A549 (cell line): ENCODE data around the gene LBH. TPM values are rescaled to one million over a fixed set of nuclear protein-coding genes. Genes with fewer than 3 reads are reported as not detected.

Source experiments
- ATAC-seq, 2 experiments: fragments of 200-7000 bp in 1 of 2; fragments of >200 bp in 1 of 2; cut with Nextera tagmentation in 1 of 2; cut with Tn5 transposase in 1 of 2; 3 replicates each; pipeline versions ENCODE4 v1.8.0 to v1.9.1; 2018 to 2020; ENCODE audit warnings: mild to moderate bottlenecking in 1 of 2, moderate library complexity in 1 of 2
- CTCF ChIA-PET: fragments of 300-600 bp; sonication (Branson Sonifier 250); formaldehyde crosslinking; extraction: SDS; loops from one replicate; lab custom pipeline; 2021; ENCODE audit warnings: antibody characterized with exemption, inconsistent platforms; lab: Yijun Ruan, JAX
- POLR2A ChIA-PET: fragments of 350-600 bp; formaldehyde crosslinking; extraction: SDS; loops from one replicate; lab custom pipeline; 2021; ENCODE audit warnings: antibody characterized with exemption, inconsistent platforms; lab: Yijun Ruan, JAX
- DNase-seq, 2 experiments: peaks; one replicate each; pipeline versions ENCODE4 v3.0.0 to v3.0.0-alpha.2; 2011 to 2016; ENCODE audit warnings: low read depth in 1 of 2, low spot score in 1 of 2
- FAIRE-seq: peaks from 2 replicates; lab custom pipeline; 2011; peaks lifted over from hg19 to GRCh38; lab: Jason Lieb, UNC
- H3K27ac ChIP-seq, 2 experiments: fragments of >200 bp; sonication (Bioruptor Twin); formaldehyde crosslinking; 3 replicates each; pipeline ENCODE4 v1.5.1; 2016 to 2017
- H3K4me1 ChIP-seq: fragments of >200 bp; sonication (Bioruptor Twin); formaldehyde crosslinking; 3 replicates; pipeline ENCODE4 v1.6.1; 2016
- H3K4me2 ChIP-seq: fragments of >200 bp; sonication (Bioruptor Twin); formaldehyde crosslinking; 3 replicates; pipeline ENCODE4 v1.6.1; 2016
- H3K4me3 ChIP-seq: fragments of >200 bp; sonication (Bioruptor Twin); formaldehyde crosslinking; 3 replicates; pipeline ENCODE4 v1.5.1; 2016
- H3K9me3 ChIP-seq: fragments of >200 bp; sonication (Bioruptor Twin); formaldehyde crosslinking; 3 replicates; pipeline ENCODE4 v1.6.1; 2016
- BHLHE40 ChIP-seq: IDR thresholded peaks from 2 replicates; pipeline ENCODE4 v1.6.1; 2012; ENCODE audit warnings: low read depth, low read length, inconsistent platforms
- CEBPB ChIP-seq, 2 experiments: fragments of >200 bp in 1 of 2; sonication (Bioruptor Twin) in 1 of 2; formaldehyde crosslinking in 1 of 2; IDR thresholded peaks; 2 replicates each; pipeline ENCODE4 v1.6.1; 2012 to 2016
- EHF ChIP-seq: fragments of 250-450 bp; sonication (Bioruptor Pico); IDR thresholded peaks from 2 replicates; pipeline ENCODE4 v1.5.0; 2020; ENCODE audit warnings: mild to moderate bottlenecking
- FOSL2 ChIP-seq, 2 experiments: fragments of 450-650 bp in 1 of 2; fragments of >200 bp in 1 of 2; sonication (Bioruptor Twin) in 1 of 2; formaldehyde crosslinking; IDR thresholded peaks; 2 replicates each; pipeline versions ENCODE4 v1.5.0 to v1.6.1; 2016 to 2020; ENCODE audit warnings: mild to moderate bottlenecking in 1 of 2, moderate library complexity in 1 of 2
- FOXS1 ChIP-seq: fragments of 250-450 bp; sonication (Bioruptor Pico); IDR thresholded peaks from 2 replicates; pipeline ENCODE4 v1.5.0; 2020; ENCODE audit warnings: mild to moderate bottlenecking, moderate library complexity
- HEYL ChIP-seq: fragments of 250-450 bp; sonication (Bioruptor Pico); IDR thresholded peaks from 2 replicates; pipeline ENCODE4 v1.8.0; 2021; ENCODE audit warnings: mild to moderate bottlenecking, moderate library complexity
- HOXA7 ChIP-seq: fragments of 250-450 bp; sonication (Bioruptor Pico); IDR thresholded peaks from 2 replicates; pipeline ENCODE4 v1.5.0; 2020; ENCODE audit warnings: mild to moderate bottlenecking, moderate library complexity
- HOXB13 ChIP-seq: fragments of 250-450 bp; sonication (Bioruptor Pico); IDR thresholded peaks from 2 replicates; pipeline ENCODE4 v1.5.0; 2020; ENCODE audit warnings: low read depth, mild to moderate bottlenecking, moderate library complexity
- HOXB5 ChIP-seq: fragments of 250-450 bp; sonication (Bioruptor Pico); IDR thresholded peaks from 2 replicates; pipeline ENCODE4 v1.5.0; 2020; ENCODE audit warnings: mild to moderate bottlenecking, moderate library complexity
- JUN ChIP-seq, 2 experiments: fragments of >200 bp; sonication (Bioruptor Twin); formaldehyde crosslinking; IDR thresholded peaks; 2 replicates in 1 of 2; 3 replicates in 1 of 2; pipeline ENCODE4 v1.6.1; 2016 to 2017
- MAFK ChIP-seq: fragments of 450-650 bp; IDR thresholded peaks from 2 replicates; pipeline ENCODE4 v1.6.1; 2014; ENCODE audit not compliant: partially characterized antibody
- NFE2L2 ChIP-seq: fragments of 150-350 bp; conservative IDR thresholded peaks from 2 replicates; pipeline ENCODE4 v1.6.1; 2014; ENCODE audit warnings: low read length
- NPAS2 ChIP-seq: fragments of 250-450 bp; sonication (Bioruptor Pico); IDR thresholded peaks from 2 replicates; pipeline ENCODE4 v1.8.0; 2022; ENCODE audit warnings: mild to moderate bottlenecking, moderate library complexity, borderline replicate concordance
- NR3C1 ChIP-seq: fragments of >200 bp; sonication (Bioruptor Twin); formaldehyde crosslinking; IDR thresholded peaks from 3 replicates; pipeline ENCODE4 v1.6.1; 2017
- PHF8 ChIP-seq: fragments of 200-600 bp; sonication (generic); IDR thresholded peaks from 2 replicates; pipeline ENCODE4 v1.6.1; 2016; ENCODE audit warnings: low read depth, mild to moderate bottlenecking, antibody characterized with exemption, moderate library complexity, borderline replicate concordance
- POLR2A ChIP-seq: IDR thresholded peaks from 2 replicates; pipeline ENCODE4 v1.6.1; 2012; ENCODE audit warnings: mild to moderate bottlenecking, low read length
- RCOR1 ChIP-seq: fragments of 150-350 bp; IDR thresholded peaks from 2 replicates; pipeline ENCODE4 v1.6.1; 2014; ENCODE audit warnings: antibody characterized with exemption, low read length, low read depth
- RFX5 ChIP-seq: fragments of 450-650 bp; IDR thresholded peaks from 2 replicates; pipeline ENCODE4 v1.7.1; 2014; ENCODE audit warnings: antibody characterized with exemption, mild to moderate bottlenecking, moderate library complexity
- RNF2 ChIP-seq: fragments of 200-600 bp; sonication (generic); IDR thresholded peaks from 2 replicates; pipeline ENCODE4 v1.6.1; 2016; ENCODE audit warnings: low read depth, mild to moderate bottlenecking, antibody characterized with exemption, moderate library complexity, borderline replicate concordance
- SMC3 ChIP-seq: fragments of >200 bp; sonication (Bioruptor Twin); formaldehyde crosslinking; IDR thresholded peaks from 3 replicates; pipeline ENCODE4 v1.6.1; 2018; ENCODE audit warnings: inconsistent platforms
- SREBF2 ChIP-seq: fragments of 450-650 bp; IDR thresholded peaks from 2 replicates; pipeline ENCODE4 v1.6.1; 2014; ENCODE audit warnings: mild to moderate bottlenecking, moderate library complexity
- ZNF302 ChIP-seq: fragments of 250-450 bp; sonication (Bioruptor Pico); IDR thresholded peaks from 2 replicates; pipeline ENCODE4 v1.9.0; 2021; ENCODE audit warnings: inconsistent platforms, mild to moderate bottlenecking, moderate library complexity
- ZSCAN20 ChIP-seq: fragments of 250-450 bp; sonication (Bioruptor Pico); IDR thresholded peaks from 2 replicates; pipeline ENCODE4 v1.8.0; 2022; ENCODE audit warnings: mild to moderate bottlenecking, moderate library complexity
- WGBS: methylation state at CpG from one replicate; pipeline ENCODE4 v1.1.6; 2017; ENCODE audit errors: missing lambda C conversion rate; 5-methylcytosine and 5-hydroxymethylcytosine counted together
- polyA plus RNA-seq, 4 experiments: library from polyadenylated mRNA; depleted of rRNA in 3 of 4; stranded (reverse); fragments of >200 nt; fragmentation: RNase III in 1 of 4; extraction: RNeasy Plus Mini Kit Qiagen cat#74134 plus additional on column Dnase treatment in 1 of 4; gene quantifications; 2 replicates in 3 of 4; 3 replicates in 1 of 4; pipeline ENCODE4 v1.2.3, GENCODE V29; 2011 to 2017
- TF ChIP-seq, protein P1 (sequence below): IDR thresholded peaks from 2 replicates; pipeline ENCODE4 v1.6.1; 2012
- TF ChIP-seq, protein P2 (sequence below): fragments of >200 bp; sonication (Bioruptor Twin); formaldehyde crosslinking; IDR thresholded peaks from 2 replicates; pipeline ENCODE4 v1.6.1; 2016
- TF ChIP-seq, protein P3 (sequence below): fragments of 150-350 bp; IDR thresholded peaks from 2 replicates; pipeline ENCODE4 v1.6.1; 2014; ENCODE audit warnings: low read depth, mild to moderate bottlenecking, low read length

Gene LBH
- polyA plus RNA-seq, 2 of the 4 experiments (the other 2 are of a cell fraction), result 163 to 216 TPM

DNA sequence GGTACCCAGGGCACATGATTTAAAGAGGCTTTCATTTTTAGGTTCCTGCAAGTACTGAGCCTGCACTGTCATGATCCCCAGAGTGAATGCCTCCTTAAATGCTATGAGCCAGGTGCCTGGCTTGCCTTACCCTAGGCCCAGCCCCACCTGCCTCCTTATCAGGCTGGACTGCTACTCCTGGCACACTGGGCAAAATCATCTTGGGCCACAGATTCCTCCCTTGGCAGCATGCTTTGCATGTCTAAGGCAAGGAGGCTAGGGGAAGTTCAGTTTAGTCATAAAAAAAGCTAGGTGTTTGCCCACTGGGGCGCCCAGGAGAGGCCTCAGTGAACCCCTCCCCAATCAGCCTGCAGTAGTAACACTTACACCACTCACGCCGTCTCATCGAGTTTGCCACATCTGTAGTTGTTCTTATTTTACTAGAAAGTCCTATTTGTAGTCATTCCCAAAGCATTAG lies 45.1 kb downstream of the LBH start:
- 78% methylated on average over 4 of the region's 4 CpGs for WGBS
- POLR2A ChIA-PET, result interaction anchor here (0.9 to 1.0 kb wide), 2 partner anchors 16 to 44 kb away, joined by 3 read pairs; no protein-coding TSS in a partner anchor
- no peaks in the 10 kb centered on the region for H3K9me3 ChIP-seq
- peak overlapping the region; percentile 82 to 91 for H3K27ac ChIP-seq
- TF ChIP-seq, protein P1, sequence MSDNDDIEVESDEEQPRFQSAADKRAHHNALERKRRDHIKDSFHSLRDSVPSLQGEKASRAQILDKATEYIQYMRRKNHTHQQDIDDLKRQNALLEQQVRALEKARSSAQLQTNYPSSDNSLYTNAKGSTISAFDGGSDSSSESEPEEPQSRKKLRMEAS, result peak; percentile 46
- 0 out of 2 replicates have a peak, but pooled peaks have one; percentile 23 for TF ChIP-seq HOXB13 (CRISPR knock-in tag)
- TF ChIP-seq FOSL2 (IDR thresholded peaks at IDR 0.05), result no peak
- no peak for TF ChIP-seq FOSL2 (CRISPR knock-in tag; IDR thresholded peaks at IDR 0.05)
- FAIRE-seq (no peak), ATAC-seq (no peak), DNase-seq (no peak)
- no peak overlapping the region for H3K4me3 ChIP-seq
- H3K4me1 ChIP-seq, result peaks cover 58% of the 10 kb centered on the region
- CTCF ChIA-PET, result interaction anchor here (0.6 to 2.7 kb wide), 8 partner anchors 10 to 124 kb away, joined by 3 to 11 read pairs (median 4); no protein-coding TSS in a partner anchor
- H3K4me2 ChIP-seq, result peak overlapping the region; percentile 9; the same call in 2 of the 3 replicates

DNA sequence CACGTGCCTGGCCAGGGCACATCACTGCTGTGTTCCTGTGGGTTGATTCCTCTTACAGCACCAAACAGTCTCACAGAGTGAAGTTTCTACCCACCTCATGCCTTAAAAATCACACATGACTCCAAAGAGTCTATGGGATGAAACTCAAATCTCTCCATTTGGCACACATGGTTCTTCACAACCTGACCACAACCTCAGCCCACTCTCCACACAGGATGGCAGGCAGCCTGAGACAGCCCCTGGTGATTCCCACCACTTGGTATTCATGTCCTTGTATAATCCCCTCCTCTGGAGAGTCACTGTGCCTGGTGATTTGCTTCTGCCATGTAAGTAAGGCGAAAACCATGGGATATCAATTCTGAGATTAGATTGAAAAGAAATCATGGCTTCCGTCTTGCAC lies 46.2 kb downstream of the LBH start:
- no peaks in the 10 kb centered on the region for H3K9me3 ChIP-seq
- no peak overlapping the region for H3K4me2 ChIP-seq
- 94% methylated on average over 3 of the region's 3 CpGs for WGBS
- H3K4me1 ChIP-seq, result peaks cover 49% of the 10 kb centered on the region
- no peak overlapping the region for H3K4me3 ChIP-seq
- H3K27ac ChIP-seq, result peak overlapping the region; percentile 82 to 91
- FAIRE-seq (no peak), ATAC-seq (no peak), DNase-seq (no peak)
- no peak for TF ChIP-seq ZSCAN20 (CRISPR knock-in tag)
- TF ChIP-seq JUN (IDR thresholded peaks at IDR 0.05), result 0 out of 5 replicates have a peak, but pooled peaks of 1 of the 2 experiments have one; percentile 12
- ChIA-PET CTCF (interaction anchor here (1.4 to 2.7 kb wide), 3 partner anchors 14 to 113 kb away, joined by 3 to 11 read pairs (median 6); no protein-coding TSS in a partner anchor), POLR2A (no interaction called here)

DNA sequence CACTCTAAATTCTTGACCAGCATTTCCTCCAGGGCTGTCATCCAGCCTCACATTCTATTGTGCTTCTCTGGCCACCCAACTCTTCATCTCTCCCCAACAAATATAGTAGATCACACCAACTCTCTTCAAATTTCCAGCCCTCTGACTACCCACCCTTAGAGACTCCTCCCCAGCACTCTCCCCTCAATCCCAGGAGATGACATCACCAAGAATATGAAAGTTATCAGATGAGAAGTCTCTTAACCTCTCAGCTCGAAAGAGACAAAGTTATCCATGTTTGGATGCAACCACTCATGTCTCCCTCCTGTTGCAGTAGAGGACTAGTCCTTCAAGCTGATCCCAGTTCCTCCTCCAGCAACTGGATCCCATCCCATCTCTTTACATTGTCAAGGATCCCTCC lies 47.1 kb downstream of the LBH start:
- POLR2A ChIA-PET, result no interaction called here
- WGBS, result 81% methylated on average over 1 of the region's 1 CpG
- DNase-seq, result no peak
- H3K9me3 ChIP-seq, result no peaks in the 10 kb centered on the region
- TF ChIP-seq, protein P2, sequence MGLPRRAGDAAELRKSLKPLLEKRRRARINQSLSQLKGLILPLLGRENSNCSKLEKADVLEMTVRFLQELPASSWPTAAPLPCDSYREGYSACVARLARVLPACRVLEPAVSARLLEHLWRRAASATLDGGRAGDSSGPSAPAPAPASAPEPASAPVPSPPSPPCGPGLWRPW, result no peak
- no peak for TF ChIP-seq NR3C1
- TF ChIP-seq, protein P3, sequence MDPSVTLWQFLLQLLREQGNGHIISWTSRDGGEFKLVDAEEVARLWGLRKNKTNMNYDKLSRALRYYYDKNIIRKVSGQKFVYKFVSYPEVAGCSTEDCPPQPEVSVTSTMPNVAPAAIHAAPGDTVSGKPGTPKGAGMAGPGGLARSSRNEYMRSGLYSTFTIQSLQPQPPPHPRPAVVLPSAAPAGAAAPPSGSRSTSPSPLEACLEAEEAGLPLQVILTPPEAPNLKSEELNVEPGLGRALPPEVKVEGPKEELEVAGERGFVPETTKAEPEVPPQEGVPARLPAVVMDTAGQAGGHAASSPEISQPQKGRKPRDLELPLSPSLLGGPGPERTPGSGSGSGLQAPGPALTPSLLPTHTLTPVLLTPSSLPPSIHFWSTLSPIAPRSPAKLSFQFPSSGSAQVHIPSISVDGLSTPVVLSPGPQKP, result no peak
- TF ChIP-seq CEBPB (IDR thresholded peaks at IDR 0.05), result no peak
- no peak for TF ChIP-seq FOSL2 (IDR thresholded peaks at IDR 0.05)
- no peak for TF ChIP-seq FOSL2 (CRISPR knock-in tag; IDR thresholded peaks at IDR 0.05)
- no peak for TF ChIP-seq EHF (CRISPR knock-in tag)
- TF ChIP-seq ZSCAN20 (CRISPR knock-in tag), result no peak
- TF ChIP-seq NPAS2 (CRISPR knock-in tag), result no peak
- no peak for TF ChIP-seq RCOR1
- TF ChIP-seq POLR2A, result no peak
- TF ChIP-seq RNF2, result no peak
- TF ChIP-seq JUN (IDR thresholded peaks at IDR 0.05), result no peak
- FAIRE-seq, result no peak
- ATAC-seq, result no peak
- H3K27ac ChIP-seq, result peak overlapping the region; percentile 82 to 91; a peak in 5 of 6 replicates
- H3K4me1 ChIP-seq, result peaks cover 41% of the 10 kb centered on the region
- no peak overlapping the region for H3K4me3 ChIP-seq
- no peak overlapping the region for H3K4me2 ChIP-seq
- CTCF ChIA-PET, result interaction anchor here (1.1 to 2.7 kb wide), 3 partner anchors 13 to 114 kb away, joined by 3 to 11 read pairs (median 6); no protein-coding TSS in a partner anchor

DNA sequence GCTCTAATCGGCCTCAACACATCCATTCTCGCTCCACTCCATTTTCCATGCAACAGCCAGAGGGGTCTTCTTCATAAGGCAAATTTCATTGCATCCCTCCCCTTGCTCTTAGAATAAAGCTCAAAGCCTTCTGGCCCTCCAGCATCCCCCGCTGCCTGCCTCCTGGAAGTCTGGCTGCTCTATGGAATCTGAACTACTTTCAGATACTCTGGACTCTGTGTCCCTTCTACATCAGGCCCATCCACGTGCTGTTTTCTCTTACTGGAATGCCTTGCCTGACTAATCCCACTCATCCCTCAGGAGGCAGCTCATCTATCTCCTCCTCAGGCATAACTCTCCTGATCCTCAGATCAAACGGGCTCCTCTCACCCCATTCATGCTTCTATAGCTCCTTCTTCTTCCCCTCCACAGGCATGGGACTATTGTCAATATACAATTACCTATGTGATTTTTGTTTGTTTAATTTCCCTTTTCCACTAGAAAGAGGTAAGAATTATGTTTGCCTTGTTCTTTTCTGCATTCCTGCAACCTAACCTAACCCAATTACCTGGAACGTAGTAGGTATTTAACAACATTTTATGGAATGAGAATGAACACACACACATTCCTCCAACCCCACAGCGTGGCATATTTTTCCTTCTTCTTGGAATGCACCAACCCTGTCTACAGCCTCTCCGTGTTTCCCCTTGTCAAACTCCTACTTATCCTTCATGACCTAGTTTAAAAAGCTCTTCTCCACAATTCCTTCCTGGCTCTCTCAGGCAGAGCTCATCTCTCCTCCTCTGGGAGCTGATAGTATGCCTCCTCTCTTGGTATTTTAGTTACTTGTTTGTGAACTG lies 49.5 kb downstream of the LBH start:
- TF ChIP-seq HOXB5 (CRISPR knock-in tag), result no peak
- TF ChIP-seq ZSCAN20 (CRISPR knock-in tag), result no peak
- TF ChIP-seq HEYL (CRISPR knock-in tag), result no peak
- TF ChIP-seq NFE2L2, result no peak
- no peak for TF ChIP-seq FOXS1
- TF ChIP-seq, protein P1, result no peak
- no peak for TF ChIP-seq RFX5
- TF ChIP-seq SMC3, result no peak
- TF ChIP-seq SREBF2, result no peak
- no peak for TF ChIP-seq NR3C1
- no peak for TF ChIP-seq ZNF302 (CRISPR knock-in tag)
- TF ChIP-seq BHLHE40, result no peak
- TF ChIP-seq MAFK, result no peak
- TF ChIP-seq, protein P2, result no peak
- TF ChIP-seq HOXA7, result no peak
- TF ChIP-seq PHF8, result no peak
- no peak for TF ChIP-seq RNF2
- no peak overlapping the region for H3K4me2 ChIP-seq
- ATAC-seq (peak in 1 of 2 experiments; percentile 29; a peak in 3 of 6 replicates), FAIRE-seq (no peak), DNase-seq (no peak)
- H3K27ac ChIP-seq, result peak overlapping the region; percentile 37 to 53; a peak in 4 of 6 replicates
- 76% methylated on average over 8 of the region's 8 CpGs for WGBS
- H3K9me3 ChIP-seq, result no peaks in the 10 kb centered on the region
- H3K4me1 ChIP-seq, result peaks cover 20% of the 10 kb centered on the region
- no peak overlapping the region for H3K4me3 ChIP-seq
- ChIA-PET CTCF (interaction anchor here (0.7 to 4.5 kb wide), 9 partner anchors 9 to 430 kb away, joined by 3 to 29 read pairs (median 5); no protein-coding TSS in a partner anchor), POLR2A (interaction anchor here (0.6 to 1.5 kb wide), 2 partner anchors 28 to 1386 kb away, joined by 4 read pairs; partner anchors contain the start of gene WDR43)
